Small intestine (tissue), 7 donors: ENCODE measurements around the gene ADGRF3. TPM values are rescaled to one million over a fixed set of nuclear protein-coding genes. Genes with fewer than 3 reads are reported as not detected.
"Not testable (repeated sequence)": the region's sequence is repeated elsewhere in the genome, so short reads cannot be mapped to it uniquely, and the experiment has no call there.

Experiments used
- DNase-seq, 2 donors: peaks; one replicate each; pipeline versions ENCODE4 v3.0.0 to v3.0.0-alpha.2; 2013
- FAIRE-seq: peaks from 2 replicates; lab custom pipeline; 2012; peaks lifted over from hg19 to GRCh38; lab: Jason Lieb, UNC
- H3K27ac ChIP-seq, 3 donors: one replicate each; pipeline ENCODE4 v1.5.1; 2013; ENCODE audit warnings: low read length in 2 of 3, mild to moderate bottlenecking in 2 of 3, control low read depth in 1 of 3, inconsistent platforms in 1 of 3, low read depth in 1 of 3, moderate library complexity in 1 of 3
- H3K27me3 ChIP-seq, 3 donors: one replicate each; pipeline ENCODE4 v1.6.1; 2013; ENCODE audit warnings: low read length in 3 of 3, inconsistent platforms in 1 of 3; ENCODE audit not compliant: control insufficient read depth in 3 of 3, insufficient read depth in 3 of 3
- H3K36me3 ChIP-seq, 3 donors: one replicate each; pipeline ENCODE4 v1.6.1; 2013; ENCODE audit warnings: low read length in 3 of 3, inconsistent platforms in 1 of 3, low read depth in 1 of 3, mild to moderate bottlenecking in 1 of 3, moderate library complexity in 1 of 3; ENCODE audit not compliant: control insufficient read depth in 3 of 3, insufficient read depth in 2 of 3
- H3K4me1 ChIP-seq, 3 donors: one replicate each; pipeline ENCODE4 v1.6.1; 2013; ENCODE audit warnings: low read length in 2 of 3, inconsistent platforms in 1 of 3, low read depth in 1 of 3, mild to moderate bottlenecking in 1 of 3, moderate library complexity in 1 of 3; ENCODE audit not compliant: control insufficient read depth in 3 of 3, insufficient read depth in 2 of 3
- H3K4me3 ChIP-seq, 3 donors: one replicate each; pipeline ENCODE4 v1.5.1; 2013; ENCODE audit warnings: low read length in 3 of 3, control low read depth in 1 of 3, inconsistent platforms in 1 of 3, low read depth in 1 of 3, mild to moderate bottlenecking in 1 of 3, moderate library complexity in 1 of 3
- H3K9me3 ChIP-seq, 2 donors: one replicate each; pipeline ENCODE4 v1.6.1; 2013; ENCODE audit warnings: low read depth in 1 of 2, low read length in 1 of 2; ENCODE audit not compliant: control insufficient read depth in 2 of 2, insufficient read depth in 1 of 2
- WGBS, 3 donors: extraction: QIAGEN DNeasy Blood & Tissue Kit; methylation state at CpG; one replicate each; pipeline ENCODE4 v1.1.7; 2013; 5-methylcytosine and 5-hydroxymethylcytosine counted together
- polyA plus RNA-seq, 4 donors: library from polyadenylated mRNA; stranded (reverse) in 3 of 4; unstranded in 1 of 4; fragments of 200-250 nt in 3 of 4; fragments of 120-200 nt in 1 of 4; gene quantifications; one replicate each; pipeline versions ENCODE4 v1.2.1 to v1.2.3, GENCODE V29; 2013
- donor health status: healthy with polysubstance abuse.
- donor health status: control.
- donor health status: control.
- donor health status: Bipolar disorder and iron deficiency.
- donor health status: healthy.

Gene ADGRF3
- polyA plus RNA-seq, 4 donors: 0.09 to 1.2 TPM; not detected in 2

- H3K36me3 ChIP-seq, DNase-seq, H3K4me3 ChIP-seq, FAIRE-seq, H3K27me3 ChIP-seq, H3K4me1 ChIP-seq, H3K9me3 ChIP-seq, H3K27ac ChIP-seq: not testable (repeated sequence)
These were observed 22.1 kb downstream of the ADGRF3 start for GRCh38 chr2:26324479-26324878.

GRCh38 chr2:26318950-26319349, 27.6 kb downstream of the ADGRF3 start:
- Histone ChIP-seq H3K9me3 (no peaks in the 10 kb centered on the region), H3K4me3 (no peak overlapping the region), H3K36me3 (no peaks in the 10 kb centered on the region), H3K4me1 (no peaks in the 10 kb centered on the region), H3K27ac (no peak overlapping the region), H3K27me3 (peaks cover 0 to 3% (median 0%) of the 10 kb centered on the region in 3 donors)
- FAIRE-seq (no peak), DNase-seq (no peak)
- whole genome bisulfite sequencing, 3 donors: 70 to 86% (median 76%) methylated on average over 6 of the region's 6 CpGs

- 82 to 92% (median 90%) methylated on average over 8 of the region's 8 CpGs for WGBS, 3 donors
- H3K36me3 ChIP-seq: no peaks in the 10 kb centered on the region
- H3K27me3 ChIP-seq: peaks cover 0 to 3% (median 0%) of the 10 kb centered on the region in 3 donors
- no peaks in the 10 kb centered on the region for H3K4me1 ChIP-seq
- FAIRE-seq: no peak
- no peak overlapping the region for H3K4me3 ChIP-seq
- H3K9me3 ChIP-seq: no peaks in the 10 kb centered on the region
- DNase-seq: no peak
- H3K27ac ChIP-seq: no peak overlapping the region
These were observed 29.0 kb downstream of the ADGRF3 start for GRCh38 chr2:26317377-26318105.

GRCh38 chr2:26316845-26317244, 29.7 kb downstream of the ADGRF3 start:
- 84 to 94% (median 88%) methylated on average over 6 of the region's 6 CpGs for WGBS, 3 donors
- no peak for FAIRE-seq

GRCh38 chr2:26316041-26316440, 30.5 kb downstream of the ADGRF3 start:
- 43 to 53% (median 52%) methylated on average over 2 of the region's 2 CpGs for WGBS, 3 donors
- Histone ChIP-seq H3K4me3 (no peak overlapping the region), H3K9me3 (no peaks in the 10 kb centered on the region), H3K4me1 (no peaks in the 10 kb centered on the region), H3K27me3 (no peaks in the 10 kb centered on the region), H3K36me3 (no peaks in the 10 kb centered on the region), H3K27ac (no peak overlapping the region)
- FAIRE-seq (no peak), DNase-seq (peak in 1 of 2 donors; percentile 43)

More at GRCh38 chr2:26316845-26317244, 29.7 kb downstream of the ADGRF3 start:
- no peaks in the 10 kb centered on the region for H3K36me3 ChIP-seq
- peaks cover 0 to 3% (median 0%) of the 10 kb centered on the region in 3 donors for H3K27me3 ChIP-seq
- no peak overlapping the region for H3K4me3 ChIP-seq
- no peak overlapping the region for H3K27ac ChIP-seq
- no peak for DNase-seq
- no peaks in the 10 kb centered on the region for H3K9me3 ChIP-seq
- H3K4me1 ChIP-seq: no peaks in the 10 kb centered on the region

GRCh38 chr2:26314243-26314642, 32.3 kb downstream of the ADGRF3 start:
- Histone ChIP-seq H3K4me3 (no peak overlapping the region), H3K27me3 (no peaks in the 10 kb centered on the region), H3K9me3 (no peaks in the 10 kb centered on the region), H3K36me3 (no peaks in the 10 kb centered on the region), H3K27ac (no peak overlapping the region), H3K4me1 (no peaks in the 10 kb centered on the region)
- no peak for DNase-seq
- no peak for FAIRE-seq
- 76 to 80% (median 77%) methylated on average over 8 of the region's 8 CpGs for WGBS, 3 donors

GRCh38 chr2:26313446-26313845, 33.1 kb downstream of the ADGRF3 start:
- no peaks in the 10 kb centered on the region for H3K27me3 ChIP-seq
- no peak overlapping the region for H3K27ac ChIP-seq
- 85 to 90% (median 85%) methylated on average over 12 of the region's 12 CpGs for WGBS, 3 donors
- no peak for DNase-seq
- no peak overlapping the region for H3K4me3 ChIP-seq
- no peaks in the 10 kb centered on the region for H3K9me3 ChIP-seq
- FAIRE-seq: no peak
- H3K36me3 ChIP-seq: no peaks in the 10 kb centered on the region
- no peaks in the 10 kb centered on the region for H3K4me1 ChIP-seq

- Histone ChIP-seq H3K27me3 (no peaks in the 10 kb centered on the region), H3K4me3 (no peak overlapping the region), H3K9me3 (no peaks in the 10 kb centered on the region), H3K27ac (no peak overlapping the region), H3K36me3 (no peaks in the 10 kb centered on the region), H3K4me1 (no peaks in the 10 kb centered on the region)
- FAIRE-seq: no peak
- 80 to 83% (median 81%) methylated on average over 9 of the region's 9 CpGs for WGBS, 3 donors
- DNase-seq: no peak
These were observed 34.1 kb downstream of the ADGRF3 start for GRCh38 chr2:26312471-26312870.

GRCh38 chr2:26309921-26310320, 36.7 kb downstream of the ADGRF3 start:
- Histone ChIP-seq H3K27ac (no peak overlapping the region), H3K27me3 (no peaks in the 10 kb centered on the region), H3K36me3 (no peaks in the 10 kb centered on the region), H3K9me3 (no peaks in the 10 kb centered on the region), H3K4me3 (no peak overlapping the region), H3K4me1 (no peaks in the 10 kb centered on the region)
- 83 to 90% (median 85%) methylated on average over 10 of the region's 10 CpGs for WGBS, 3 donors
- FAIRE-seq (no peak), DNase-seq (no peak)
